Kidney tubule cell (primary cell): Measurements from ENCODE around the gene PPP1R1C.
A peak's percentile ranks its signal among the peaks of the same experiment; 100 is the strongest.
"Not testable (repeated sequence)": the region's sequence is repeated elsewhere in the genome, so short reads cannot be mapped to it uniquely, and the experiment has no call there.

ENCODE experiments used
- DNase-seq: peaks from one replicate; pipeline ENCODE4 v3.0.0-alpha.2; 2018; ENCODE audit warnings: low spot score

The PPP1R1C gene, protein sequence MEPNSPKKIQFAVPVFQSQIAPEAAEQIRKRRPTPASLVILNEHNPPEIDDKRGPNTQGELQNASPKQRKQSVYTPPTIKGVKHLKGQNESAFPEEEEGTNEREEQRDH

DNA sequence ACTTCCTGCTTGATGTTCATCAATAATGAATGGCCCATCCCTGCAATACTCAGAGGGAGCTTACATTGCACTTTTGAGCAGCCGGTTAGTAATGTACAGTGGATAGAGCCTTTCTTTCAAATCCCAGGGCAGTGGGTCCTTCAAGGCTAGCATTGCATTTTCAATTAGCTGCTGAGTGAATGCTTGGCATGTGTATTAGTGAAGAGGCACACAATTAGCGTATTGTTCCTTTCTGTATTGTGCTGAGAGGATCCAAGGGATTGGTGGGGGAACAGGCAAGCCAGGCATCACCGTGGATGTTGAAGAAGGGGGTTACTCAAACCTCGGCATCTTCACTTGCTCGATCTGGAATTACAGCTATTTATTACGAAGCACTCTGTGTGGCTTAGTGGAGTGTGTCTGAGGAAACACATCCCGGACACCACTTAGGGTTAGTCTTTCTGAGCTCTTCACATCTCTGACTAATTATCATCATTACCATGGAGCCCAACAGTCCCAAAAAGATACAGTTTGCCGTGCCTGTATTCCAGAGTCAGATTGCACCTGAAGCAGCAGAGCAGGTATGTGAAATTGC is at the start of gene PPP1R1C:
PPP1R1C (plus strand) TSS at position 222 of the 574 bp plus-strand sequence; CDS start at position 480, 258 bp downstream.
- peak; percentile 1 for DNase-seq

DNA sequence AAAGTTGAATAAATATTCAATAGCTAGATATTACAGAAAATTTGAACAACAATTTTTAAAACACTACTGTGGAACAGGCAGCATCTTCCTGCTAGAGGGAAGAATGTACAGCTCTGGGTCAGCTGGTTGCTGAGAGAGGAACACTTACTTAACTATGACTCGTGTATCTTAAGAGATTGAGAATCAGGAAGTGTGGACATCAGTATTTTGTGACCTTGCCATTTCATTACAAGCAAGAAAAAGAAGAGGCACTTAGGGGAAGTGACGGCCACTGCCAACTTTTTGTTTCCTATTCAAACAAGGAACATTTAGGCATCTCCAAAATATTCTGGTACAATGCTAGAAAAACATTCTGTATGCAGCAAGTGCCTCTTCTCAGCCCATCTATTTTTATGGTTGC is 48.2 kb upstream of the PPP1R1C start:
- peak; percentile 62 for DNase-seq

DNA sequence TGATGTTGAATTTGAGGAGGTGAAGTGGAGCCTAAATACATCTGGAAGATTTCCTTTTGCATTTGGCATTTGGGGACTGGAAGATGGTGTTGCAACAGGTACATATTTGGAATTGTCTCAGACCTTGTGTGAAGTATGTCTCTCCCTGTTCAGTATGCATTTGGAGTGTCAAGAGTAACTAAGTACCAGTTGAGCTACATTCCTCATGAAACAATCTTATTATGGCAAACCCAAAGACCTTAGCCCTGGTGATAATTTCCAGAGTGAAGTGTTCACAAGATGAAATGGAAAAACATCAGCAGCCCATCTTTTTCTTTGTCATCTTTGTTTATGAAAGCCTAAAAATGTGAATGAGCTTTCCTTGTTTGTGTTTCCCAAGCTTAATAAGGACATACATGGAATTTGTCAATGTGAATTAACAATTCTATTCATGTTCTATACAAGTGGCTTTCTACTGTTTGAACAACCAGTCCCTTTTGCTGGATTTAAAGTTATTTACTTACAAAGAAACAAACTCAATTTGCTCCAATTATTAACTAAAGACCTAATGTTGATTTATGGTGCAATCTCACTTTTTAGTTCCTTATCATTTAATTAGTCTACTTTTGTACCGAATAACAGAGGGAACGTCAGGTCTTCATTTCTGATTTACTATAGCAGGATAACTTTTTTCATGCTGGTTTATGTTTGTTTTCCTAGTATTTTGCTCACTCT is 42.1 kb upstream of the PPP1R1C start:
- no peak for DNase-seq

DNA sequence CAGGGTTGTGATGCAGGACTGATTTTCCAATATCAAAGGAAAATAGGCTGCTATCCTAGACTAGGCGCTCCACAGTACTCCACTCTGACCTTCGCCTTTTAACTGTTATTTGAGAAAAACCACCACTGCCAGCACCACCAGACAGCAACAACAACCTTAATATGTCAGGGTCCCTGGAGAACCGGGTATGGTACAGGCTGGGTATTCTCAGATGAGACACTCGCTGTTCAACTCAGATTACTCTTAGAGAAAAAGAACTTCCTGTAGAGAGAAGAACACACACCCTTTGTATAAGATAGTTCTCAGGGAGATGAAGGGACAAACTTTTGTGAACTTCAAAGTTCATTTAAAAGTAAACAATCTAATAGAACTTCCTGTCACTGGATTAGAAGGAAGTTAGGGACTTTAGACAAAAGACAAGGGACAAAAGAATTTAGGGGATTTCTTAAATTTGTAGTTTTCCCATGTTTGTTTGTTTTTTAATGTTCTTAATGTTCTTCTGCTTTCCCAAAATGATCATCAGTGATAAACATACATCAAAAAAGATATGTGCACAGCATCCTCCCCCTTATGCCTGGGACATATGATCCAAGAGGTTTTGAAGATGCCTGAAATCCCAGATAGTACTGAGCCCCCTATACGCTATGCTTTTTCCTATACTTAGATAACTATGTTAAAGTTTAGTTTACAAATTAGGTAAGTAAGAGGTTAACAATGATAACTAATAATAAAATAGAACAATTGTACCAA is 41.3 kb upstream of the PPP1R1C start:
- DNase-seq, result no peak

DNA sequence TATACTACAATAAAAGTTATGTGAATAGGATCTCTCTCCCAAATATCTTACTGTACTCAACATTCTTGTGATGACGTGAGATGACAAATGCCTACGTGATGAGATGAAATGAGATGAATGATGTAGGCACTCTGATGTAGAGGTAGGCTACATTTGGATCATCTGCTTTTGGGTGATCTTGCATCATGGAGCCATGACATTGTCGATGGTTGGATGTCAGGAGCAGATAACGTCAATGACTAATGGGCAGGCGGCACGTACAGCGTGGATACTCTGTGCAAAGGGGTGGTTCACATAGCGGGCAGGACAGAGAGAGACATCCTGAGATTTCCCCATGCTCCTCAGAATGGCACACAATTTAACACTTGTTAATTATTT is 40.8 kb upstream of the PPP1R1C start:
- DNase-seq, result no peak

DNA sequence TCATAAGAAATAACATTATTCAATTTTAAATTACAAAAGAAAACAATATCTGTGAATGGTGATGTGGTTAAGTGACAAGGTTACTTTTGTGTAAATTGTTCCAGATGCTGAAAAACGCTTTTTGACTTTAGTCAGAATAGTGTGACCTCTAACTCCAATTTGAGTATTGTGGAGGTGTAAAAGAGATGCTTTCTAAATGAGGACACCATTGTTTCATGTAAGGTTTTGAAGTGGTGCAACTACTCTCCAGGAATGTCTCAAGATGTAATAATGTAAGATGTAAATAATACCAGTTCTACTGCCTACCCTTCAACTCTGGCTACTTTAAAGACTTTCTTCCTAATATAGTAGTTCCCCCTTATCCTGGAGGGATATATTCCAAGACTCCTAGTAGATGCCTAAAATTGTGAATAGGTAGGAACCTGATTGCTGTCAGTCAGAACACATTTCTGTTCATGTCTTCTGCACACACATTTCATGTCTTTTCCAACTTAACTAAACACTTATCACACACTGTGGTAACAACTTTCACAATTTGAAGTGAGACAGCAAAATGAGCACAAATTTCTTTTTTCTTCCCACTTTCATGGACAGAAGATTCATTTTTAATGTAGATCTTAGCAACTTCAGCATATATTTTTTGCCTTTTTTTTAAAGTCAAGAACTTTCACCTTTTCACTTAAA is 39.1 kb upstream of the PPP1R1C start:
- peak; percentile 5 for DNase-seq

DNA sequence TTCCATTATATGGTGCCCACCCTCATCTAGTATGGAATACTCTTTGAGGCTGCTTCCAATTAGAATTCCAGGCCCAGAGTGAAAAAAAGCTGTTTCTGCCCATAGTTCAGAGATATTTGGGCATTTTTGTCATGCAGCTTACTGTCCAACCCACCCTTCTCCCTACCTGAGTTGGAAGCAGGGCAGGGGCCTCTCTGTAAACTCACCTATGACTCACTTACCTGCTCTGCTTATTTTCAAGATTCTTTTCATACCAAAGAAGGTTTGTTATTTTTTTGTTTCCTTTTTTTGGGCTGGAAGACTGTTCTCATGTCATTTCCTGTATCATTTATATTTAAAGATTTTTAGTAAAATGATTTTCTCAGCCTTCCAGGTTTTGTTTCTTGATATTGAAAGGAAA is 38.4 kb upstream of the PPP1R1C start:
- DNase-seq, result peak; percentile 65

DNA sequence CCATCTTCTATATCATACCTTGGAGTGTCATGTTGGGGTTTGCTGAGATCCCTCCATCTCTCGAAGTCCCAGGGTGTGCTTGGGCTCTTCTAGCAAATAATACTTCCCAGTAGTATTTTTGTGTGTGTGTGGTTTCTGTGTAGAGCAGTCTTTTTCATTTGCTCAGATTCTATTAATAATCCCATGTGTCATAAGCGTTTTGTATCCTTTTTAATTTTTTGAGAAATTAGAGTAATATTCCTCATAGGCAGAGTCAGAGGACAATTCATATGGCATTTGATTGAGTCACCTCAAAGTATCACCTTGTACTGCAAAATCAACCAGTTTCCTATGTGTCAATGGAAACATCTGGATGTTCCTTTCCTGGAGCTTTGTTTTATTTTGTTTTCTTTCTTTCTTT is 37.4 kb upstream of the PPP1R1C start:
- DNase-seq, result peak; percentile 13

DNA sequence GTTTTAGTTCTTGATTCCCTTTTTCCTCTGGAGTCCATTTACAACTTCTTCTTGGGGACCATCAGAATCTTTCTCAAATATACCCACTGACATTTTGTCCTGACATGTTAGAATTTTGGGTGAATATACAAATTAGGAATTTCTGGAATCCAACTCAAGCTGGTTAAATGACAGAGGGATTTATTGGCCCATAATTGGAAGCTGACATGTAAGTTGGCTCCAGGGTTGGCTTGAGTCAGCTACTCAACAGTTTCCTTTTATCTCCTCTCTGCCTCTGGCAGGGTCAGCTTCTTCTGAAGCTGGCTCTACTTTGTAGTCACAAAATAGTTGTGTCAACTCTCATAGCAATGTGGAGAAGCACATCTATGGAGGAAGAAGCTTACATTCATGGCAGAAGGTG is 36.6 kb upstream of the PPP1R1C start:
- peak; percentile 42 for DNase-seq

DNA sequence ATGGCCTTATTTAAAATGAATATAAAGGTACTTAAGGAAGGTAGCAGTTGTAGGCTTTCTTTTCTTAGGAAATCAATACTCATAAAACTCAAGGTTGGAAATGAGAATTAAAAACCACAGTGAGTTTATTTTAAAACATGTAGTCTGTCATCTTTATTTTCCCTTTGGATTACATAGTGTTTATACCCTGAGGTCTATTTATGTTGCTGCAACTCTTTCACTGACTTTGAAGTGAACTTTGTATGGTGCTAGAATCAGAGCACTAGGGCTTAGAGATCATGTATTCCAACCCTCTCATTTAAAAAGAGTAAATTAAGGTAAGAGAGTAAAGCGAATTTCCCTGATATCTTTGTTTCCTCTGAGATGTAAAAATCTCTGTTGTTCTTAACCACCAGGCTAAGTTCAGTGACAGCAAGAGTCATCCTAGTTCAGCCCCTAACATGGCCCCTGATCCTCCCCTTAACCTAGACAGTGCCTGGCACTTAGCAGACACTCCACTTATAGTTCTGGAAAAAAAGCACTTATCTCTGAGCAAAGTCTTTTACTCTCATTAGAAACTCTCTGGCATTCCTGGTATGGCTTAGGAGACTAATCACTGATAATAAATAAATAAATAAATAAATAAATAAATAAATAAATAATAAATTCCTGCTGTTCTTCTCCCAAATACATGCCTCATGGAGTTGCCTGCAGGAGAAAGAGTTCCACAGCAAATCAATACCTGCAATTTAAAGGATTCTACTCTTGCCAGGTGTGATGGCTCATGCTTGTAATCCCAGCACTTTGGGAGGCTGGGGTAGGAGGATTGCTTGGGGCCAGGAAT is 33.0 kb upstream of the PPP1R1C start:
- DNase-seq, result no peak

DNA sequence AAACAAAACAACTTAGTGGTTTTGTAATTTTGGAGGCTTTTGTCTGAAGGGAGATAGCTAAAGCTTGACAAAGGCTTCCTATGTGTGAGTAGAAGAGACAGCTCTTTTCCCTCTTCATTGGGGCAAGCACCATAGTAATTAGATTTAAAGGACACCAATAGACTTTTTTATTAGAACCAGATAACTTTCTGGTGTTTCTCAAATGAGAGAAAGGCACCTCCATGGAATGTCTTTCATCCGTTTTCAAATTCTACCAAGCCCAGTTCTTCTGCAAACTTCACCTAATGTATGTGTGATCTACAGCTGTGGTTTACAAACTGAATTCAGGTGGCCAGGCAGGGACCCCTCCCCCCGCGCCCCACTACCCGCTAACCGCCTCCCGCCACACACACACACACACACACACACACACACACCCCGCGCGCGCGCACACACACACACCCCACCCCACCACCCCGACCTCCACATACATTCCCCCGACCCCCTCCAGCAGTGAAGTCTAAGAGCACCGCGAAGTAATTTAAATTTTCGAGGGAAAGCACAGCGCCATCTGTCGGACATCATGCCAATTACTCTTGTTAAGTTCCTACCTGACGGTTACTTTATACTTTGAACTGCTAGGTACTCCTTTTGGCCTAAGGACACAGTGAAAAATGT is 31.6 kb upstream of the PPP1R1C start:
- DNase-seq, result peak; percentile 76

DNA sequence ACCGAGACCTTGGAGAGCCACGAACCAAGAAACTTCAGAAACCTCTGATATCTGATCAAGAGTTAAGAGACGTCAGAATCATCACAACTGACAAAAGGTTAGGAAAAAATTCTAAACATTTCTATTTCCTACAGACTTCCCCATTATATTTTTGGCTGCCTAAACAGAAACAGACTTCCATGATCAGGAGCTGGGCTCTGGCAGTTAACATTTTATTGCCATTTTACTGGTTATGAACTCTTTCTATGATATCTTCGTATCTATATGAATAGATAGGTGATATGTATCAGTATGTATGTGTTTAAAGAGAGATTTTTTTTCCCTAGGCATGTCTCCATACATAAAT is 31.1 kb upstream of the PPP1R1C start:
- no peak for DNase-seq

DNA sequence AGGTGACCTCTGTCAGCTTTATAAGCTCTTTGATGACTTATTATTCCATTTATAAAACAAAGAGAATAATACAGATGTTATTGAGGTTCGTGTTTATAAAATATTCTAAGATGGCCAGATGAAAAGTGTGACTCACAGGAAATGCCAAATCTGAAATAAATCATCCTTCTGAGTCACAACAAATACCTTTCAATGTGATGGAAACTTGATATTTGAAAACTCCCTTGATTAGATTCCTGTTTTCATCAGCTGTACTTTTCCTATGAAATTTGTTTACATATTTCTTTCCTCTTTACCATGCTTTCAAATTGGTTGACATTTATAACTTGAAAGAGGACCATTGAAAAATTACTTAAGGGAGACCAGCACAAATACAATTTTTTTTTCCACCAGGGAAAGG is 30.6 kb upstream of the PPP1R1C start:
- peak; percentile 61 for DNase-seq

DNA sequence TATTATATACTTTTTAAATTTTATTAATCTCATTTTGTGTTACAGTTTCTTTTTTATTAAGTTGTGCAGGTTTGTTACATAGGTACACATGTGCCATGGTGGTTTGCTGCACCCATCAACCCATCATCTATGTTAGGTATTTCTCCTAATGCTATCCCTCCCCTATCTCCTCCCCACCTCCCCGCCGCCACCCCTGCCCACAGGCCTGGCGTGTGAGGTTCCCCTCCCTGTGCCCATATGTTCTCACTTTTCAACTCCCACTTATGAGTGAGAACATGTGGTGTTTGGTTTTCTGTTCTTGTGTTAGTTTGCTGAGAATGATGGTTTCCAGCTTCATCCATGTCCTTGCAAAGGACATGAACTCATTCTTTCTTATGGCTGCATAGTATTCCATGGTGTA is 29.8 kb upstream of the PPP1R1C start:
- DNase-seq, result not testable (repeated sequence)

DNA sequence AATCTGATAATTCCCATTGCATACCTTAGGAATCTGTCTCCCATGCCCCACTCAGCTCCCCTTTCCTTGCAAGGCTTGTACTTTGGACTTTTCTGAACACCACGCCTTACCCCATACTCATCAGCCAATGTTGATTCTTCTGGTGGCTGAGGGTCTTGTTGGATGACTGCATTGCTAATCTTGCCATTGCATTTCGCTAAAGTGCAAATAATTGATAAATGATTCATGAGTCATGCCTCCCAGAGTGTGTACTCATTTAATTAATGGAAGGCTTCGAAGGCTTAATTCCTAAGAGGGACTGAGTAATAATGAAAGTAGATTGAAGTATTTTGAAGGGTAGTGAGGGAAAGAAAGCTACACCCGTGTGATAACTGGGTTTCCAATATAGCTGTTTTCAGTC is 28.0 kb upstream of the PPP1R1C start:
- DNase-seq, result peak; percentile 16

DNA sequence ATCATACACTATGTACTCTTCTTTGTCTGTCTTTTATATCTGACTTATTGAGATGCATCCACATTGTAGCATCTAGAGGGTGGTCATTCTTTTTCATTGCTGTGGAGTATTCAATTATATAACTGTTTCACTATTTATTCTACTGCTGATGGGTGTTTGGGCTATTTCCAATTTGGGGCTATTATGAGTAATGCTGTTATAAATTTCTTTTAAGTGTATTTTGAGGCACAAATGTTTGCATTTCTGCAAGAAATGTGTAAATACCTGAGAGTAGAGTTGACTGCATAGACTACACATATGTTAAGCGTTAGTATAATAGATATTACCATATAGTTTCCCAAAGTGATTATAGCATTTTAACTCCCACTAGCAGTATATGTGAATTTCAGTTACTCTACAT is 26.9 kb upstream of the PPP1R1C start:
- no peak for DNase-seq

DNA sequence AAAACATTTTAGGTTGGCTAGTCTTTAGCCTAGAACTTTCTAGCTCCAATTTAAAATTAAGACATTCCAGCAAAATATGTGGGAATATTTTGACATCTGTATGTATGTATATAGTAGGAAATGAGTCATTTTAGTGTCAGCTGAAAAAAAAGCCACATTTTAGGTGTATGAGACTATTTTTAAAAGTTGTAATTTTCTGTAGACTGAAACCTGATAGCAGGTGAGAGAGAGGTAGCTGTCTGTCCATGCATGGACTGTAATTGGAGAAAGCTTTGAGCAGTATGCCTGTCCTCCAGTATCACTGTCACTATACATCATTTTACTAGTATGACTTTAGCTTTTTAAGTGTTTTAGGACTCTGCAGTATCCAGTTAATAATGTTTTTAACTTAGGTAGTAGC is 26.1 kb upstream of the PPP1R1C start:
- DNase-seq, result no peak

DNA sequence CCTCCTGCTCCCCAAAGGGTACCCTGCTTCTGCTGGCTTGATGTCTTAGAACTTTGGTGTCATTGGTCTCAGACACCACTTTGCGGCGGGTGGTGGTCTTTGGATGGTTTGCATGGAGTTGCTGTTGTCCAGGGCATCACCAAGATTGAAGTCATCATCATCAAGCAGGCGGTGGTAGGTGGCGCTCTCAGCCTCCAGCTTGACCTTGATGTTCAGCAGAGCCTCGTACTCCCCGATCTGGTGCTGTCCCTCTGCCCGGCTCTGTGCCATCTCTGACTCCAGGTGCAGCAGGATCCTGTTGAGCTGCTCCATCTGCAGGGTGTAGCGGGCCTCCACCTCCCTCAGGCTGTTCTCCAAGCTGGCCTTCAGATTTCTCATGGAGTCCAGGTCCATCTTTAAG is 24.5 kb upstream of the PPP1R1C start:
- not testable (repeated sequence) for DNase-seq

DNA sequence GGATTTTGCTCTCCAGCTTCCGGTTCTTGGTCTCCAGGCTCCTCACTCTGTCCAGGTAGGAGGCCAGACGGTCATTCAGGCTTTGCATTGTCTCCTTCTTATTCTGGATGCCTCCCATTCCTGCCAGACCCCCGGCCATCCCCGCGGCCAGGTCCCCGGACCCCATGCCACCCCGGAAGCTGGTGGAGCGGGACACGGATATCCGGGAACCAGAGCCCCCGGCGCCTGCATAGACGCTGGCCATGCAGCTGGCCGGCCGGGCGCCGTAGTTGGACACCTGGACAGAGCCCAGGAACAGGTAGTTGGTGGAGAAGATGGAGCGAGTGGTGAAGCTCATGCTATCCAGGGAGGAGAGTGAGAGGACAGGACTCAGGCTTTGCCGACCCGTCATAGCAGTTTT is 23.5 kb upstream of the PPP1R1C start:
- DNase-seq, result no peak

DNA sequence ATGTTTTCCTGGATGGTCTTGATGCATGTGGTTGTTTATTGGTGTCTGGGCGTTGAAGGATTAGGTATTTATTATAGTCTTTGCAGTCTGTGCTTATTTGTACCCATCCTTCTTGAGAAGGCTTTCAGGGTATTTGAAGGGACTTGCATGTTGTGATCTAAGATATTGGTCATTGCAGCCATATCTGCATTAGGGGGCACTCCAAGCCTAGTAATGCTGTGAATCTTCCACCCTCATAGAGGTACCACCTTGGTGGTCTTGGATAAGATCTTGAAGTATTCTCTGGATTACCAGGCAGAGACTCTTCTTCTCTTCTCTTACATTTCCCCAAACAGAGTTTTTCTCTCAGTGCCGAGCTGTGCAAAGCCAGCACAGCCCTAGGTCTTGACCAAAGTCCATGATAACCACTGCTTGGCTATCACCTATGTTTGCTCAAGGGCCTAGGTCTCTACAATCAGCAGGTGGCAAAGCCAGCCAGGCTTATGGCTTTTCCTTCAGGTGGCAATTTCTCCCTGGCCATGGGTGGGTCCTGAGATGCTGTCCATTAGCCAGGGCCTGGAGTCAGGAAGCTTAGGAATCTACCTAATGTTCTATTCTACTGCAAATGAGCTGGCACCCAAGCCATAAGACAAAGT is 15.4 kb upstream of the PPP1R1C start:
- no peak for DNase-seq

DNA sequence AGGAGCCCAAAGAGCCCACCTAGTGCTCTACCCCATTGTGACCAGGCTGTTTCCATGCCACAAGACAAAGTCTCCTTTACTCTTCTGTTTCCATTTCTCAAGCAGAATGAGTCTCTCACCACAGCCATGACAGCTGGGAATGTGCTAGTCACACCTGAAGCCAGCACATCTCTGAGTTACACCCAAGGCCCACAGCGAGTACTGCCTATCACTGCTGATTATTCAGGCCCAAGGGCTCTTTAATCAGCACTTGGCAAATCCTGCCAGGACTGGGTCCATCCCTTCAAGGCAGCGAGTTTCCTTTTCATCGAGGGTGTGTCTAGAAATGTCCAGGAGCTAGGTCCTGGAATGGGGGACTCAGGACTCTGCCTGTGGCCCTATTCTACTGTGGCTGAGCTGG is 14.6 kb upstream of the PPP1R1C start:
- no peak for DNase-seq
